ENCODE measurements around the gene HLA-C.

HLA-C gene

DNA sequence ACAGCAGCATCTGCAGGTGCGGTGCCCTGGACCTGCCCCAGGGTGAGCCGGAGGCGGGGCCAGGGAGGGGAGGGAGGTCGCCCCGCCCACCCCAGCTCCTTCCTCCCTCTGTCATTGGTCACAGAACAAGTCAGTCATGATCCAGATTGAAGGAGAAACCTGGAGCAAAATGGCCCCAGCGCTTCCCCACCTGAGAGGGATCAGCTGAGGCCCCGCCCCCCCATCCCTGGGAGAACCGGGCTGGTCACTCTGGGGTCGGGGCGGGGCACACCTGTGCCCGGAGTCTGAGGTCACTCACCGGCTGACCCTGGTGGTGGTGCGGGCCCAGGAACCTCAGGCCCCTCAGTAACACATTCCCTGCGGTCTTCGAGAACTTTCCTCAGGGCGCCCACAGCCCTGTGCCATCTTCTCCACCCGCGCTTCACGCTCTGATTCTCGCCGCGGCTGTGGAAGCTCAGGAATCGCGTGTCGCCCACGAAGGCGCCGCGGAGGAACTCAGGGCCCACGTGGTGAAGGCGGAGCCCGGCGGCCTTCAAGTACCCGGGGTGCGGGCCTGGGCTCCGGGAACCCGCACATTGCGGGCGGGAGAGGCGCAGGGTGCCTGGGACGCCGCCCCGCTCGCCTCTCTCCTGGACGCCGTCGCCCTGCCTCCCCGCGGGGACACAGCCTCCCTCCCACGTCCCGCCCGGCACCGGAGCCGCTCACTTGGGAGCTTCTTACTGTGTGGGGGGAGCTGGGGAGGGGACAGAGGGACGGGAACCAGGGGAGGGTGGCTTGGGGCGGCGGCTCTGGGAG is 36.4 kb upstream of the HLA-C start:
- Histone ChIP-seq H3K4me3 (ENCODE audit: low read depth, low read length) (no peak overlapping the region), H3K36me3 (replicated peaks) (no peaks in the 10 kb centered on the region), H3K27me3 (replicated peaks) (peaks cover 3% of the 10 kb centered on the region), H3K27ac (no peak overlapping the region)
- no peak for DNase-seq
- TF ChIP-seq, protein P1, sequence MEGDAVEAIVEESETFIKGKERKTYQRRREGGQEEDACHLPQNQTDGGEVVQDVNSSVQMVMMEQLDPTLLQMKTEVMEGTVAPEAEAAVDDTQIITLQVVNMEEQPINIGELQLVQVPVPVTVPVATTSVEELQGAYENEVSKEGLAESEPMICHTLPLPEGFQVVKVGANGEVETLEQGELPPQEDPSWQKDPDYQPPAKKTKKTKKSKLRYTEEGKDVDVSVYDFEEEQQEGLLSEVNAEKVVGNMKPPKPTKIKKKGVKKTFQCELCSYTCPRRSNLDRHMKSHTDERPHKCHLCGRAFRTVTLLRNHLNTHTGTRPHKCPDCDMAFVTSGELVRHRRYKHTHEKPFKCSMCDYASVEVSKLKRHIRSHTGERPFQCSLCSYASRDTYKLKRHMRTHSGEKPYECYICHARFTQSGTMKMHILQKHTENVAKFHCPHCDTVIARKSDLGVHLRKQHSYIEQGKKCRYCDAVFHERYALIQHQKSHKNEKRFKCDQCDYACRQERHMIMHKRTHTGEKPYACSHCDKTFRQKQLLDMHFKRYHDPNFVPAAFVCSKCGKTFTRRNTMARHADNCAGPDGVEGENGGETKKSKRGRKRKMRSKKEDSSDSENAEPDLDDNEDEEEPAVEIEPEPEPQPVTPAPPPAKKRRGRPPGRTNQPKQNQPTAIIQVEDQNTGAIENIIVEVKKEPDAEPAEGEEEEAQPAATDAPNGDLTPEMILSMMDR (IDR thresholded peaks at IDR 0.05; ENCODE audit: low read depth, low read length, missing control alignments): no peak
- in situ Hi-C loops (cut with HindIII; ENCODE audit: low pct_ligation_motif_present, low sequenced_read_pairs): no loop called here

DNA sequence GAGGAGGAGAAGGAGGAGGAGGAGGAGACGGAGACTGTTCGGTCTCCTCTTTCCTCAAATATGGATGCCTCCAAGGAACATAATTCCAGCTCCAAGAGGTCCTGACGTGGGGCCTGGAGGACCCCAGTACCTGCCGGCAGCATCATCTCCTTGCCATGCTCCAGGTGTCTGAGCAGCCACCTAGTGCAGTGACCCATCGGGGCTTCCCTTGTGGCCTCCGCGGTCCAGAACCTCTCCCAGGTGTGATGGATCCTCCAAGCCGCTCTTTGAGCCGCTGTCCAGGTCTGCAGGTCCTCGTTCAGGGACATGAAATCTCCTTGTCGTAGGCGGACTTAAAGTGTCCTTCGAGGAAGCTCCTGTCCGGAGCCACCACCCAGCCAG is 35.8 kb upstream of the HLA-C start:
- Histone ChIP-seq H3K27me3 (replicated peaks) (peaks cover 3% of the 10 kb centered on the region), H3K27ac (no peak overlapping the region), H3K36me3 (replicated peaks) (no peaks in the 10 kb centered on the region), H3K4me3 (ENCODE audit: low read depth, low read length) (no peak overlapping the region)
- in situ Hi-C loops (cut with HindIII; ENCODE audit: low pct_ligation_motif_present, low sequenced_read_pairs): no loop called here
- TF ChIP-seq, protein P1 (IDR thresholded peaks at IDR 0.05; ENCODE audit: low read depth, low read length, missing control alignments): no peak
- DNase-seq: no peak

DNA sequence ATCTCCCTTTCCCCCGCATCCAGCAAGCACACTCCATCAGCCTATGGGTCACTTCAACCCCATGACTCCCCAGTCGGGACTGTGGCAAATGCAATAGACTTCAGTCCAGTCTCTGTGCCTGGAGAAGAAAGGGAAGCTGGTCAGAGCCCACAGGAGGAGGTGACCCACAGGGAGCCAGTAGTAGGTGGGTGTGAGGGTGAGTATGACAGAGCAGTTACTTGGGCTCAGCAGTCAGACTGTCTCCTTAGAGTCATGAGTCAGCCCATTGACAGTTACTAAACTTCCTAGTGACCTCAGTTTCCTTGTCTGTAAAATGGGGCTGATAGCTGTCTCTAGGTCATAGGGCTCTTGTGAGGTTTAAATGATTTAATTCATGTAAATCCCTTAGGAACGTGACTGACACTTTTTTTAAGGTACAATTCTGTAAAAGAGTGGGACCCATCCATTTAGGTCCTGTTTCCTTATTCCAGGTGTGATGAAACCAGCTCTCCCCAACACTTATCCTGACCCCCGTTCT is 33.9 kb upstream of the HLA-C start:
- Histone ChIP-seq H3K36me3 (replicated peaks) (no peaks in the 10 kb centered on the region), H3K27ac (no peak overlapping the region), H3K27me3 (replicated peaks) (peaks cover 3% of the 10 kb centered on the region), H3K4me3 (ENCODE audit: low read depth, low read length) (no peak overlapping the region)
- DNase-seq: no peak
- in situ Hi-C loops (cut with HindIII; ENCODE audit: low pct_ligation_motif_present, low sequenced_read_pairs): no loop called here
- TF ChIP-seq, protein P1 (IDR thresholded peaks at IDR 0.05; ENCODE audit: low read depth, low read length, missing control alignments): no peak

- in situ Hi-C loops (cut with HindIII; ENCODE audit: low pct_ligation_motif_present, low sequenced_read_pairs): no loop called here
- peaks cover 3% of the 10 kb centered on the region for H3K27me3 ChIP-seq (replicated peaks)
- TF ChIP-seq, protein P1 (IDR thresholded peaks at IDR 0.05; ENCODE audit: low read depth, low read length, missing control alignments): no peak
These were observed 32.8 kb upstream of the HLA-C start for GRCh38 chr6:31304683-31305082.

GRCh38 chr6:31300797-31301196 is 28.9 kb upstream of the HLA-C start:
- Histone ChIP-seq H3K36me3 (replicated peaks) (no peaks in the 10 kb centered on the region), H3K27ac (no peak overlapping the region), H3K4me3 (ENCODE audit: low read depth, low read length) (no peak overlapping the region), H3K27me3 (replicated peaks) (no peaks in the 10 kb centered on the region)
- DNase-seq: no peak
- in situ Hi-C loops (cut with HindIII; ENCODE audit: low pct_ligation_motif_present, low sequenced_read_pairs): no loop called here
- TF ChIP-seq, protein P1 (IDR thresholded peaks at IDR 0.05; ENCODE audit: low read depth, low read length, missing control alignments): no peak

More at GRCh38 chr6:31304683-31305082, 32.8 kb upstream of the HLA-C start:
- no peak for DNase-seq
- H3K4me3 ChIP-seq (ENCODE audit: low read depth, low read length): no peak overlapping the region
- no peak overlapping the region for H3K27ac ChIP-seq
- no peaks in the 10 kb centered on the region for H3K36me3 ChIP-seq (replicated peaks)

All from brain microvascular endothelial cell (primary cell).